Activated CD8-positive, alpha-beta T cell treated with anti-CD3 and anti-CD28 coated beads, Interleukin-2, amount 10 ng/mL, durations not matched to agents 7 days and 5 days (primary cell): ENCODE data around the gene FAM133A. TPM values are rescaled to one million over a fixed set of nuclear protein-coding genes. Genes with fewer than 3 reads are reported as not detected.

Source experiments
- total RNA-seq, 2 experiments: library from RNA; stranded (reverse); gene quantifications; one replicate each; pipeline ENCODE4 v1.2.3, GENCODE V29; 2021

Gene FAM133A
- total RNA-seq, 2 experiments from 2014 or later: not detected

Other genes starting within 250 kb of the FAM133A start
- gene NAP1L3, start 628 bp upstream of the FAM133A start, total RNA-seq: under 1 TPM; 0.57 to 0.66 TPM